GM21360 (cell line): ENCODE measurements around the gene TMEM8B.
"Not testable (repeated sequence)": the region's sequence is repeated elsewhere in the genome, so short reads cannot be mapped to it uniquely, and the experiment has no call there.

Source experiments
- ATAC-seq: cut with Tn5 transposase; IDR thresholded peaks from one replicate; pipeline ENCODE4 v1.9.1; 2021; ENCODE audit warnings: mild to moderate bottlenecking, moderate library complexity; ENCODE audit not compliant: unreplicated experiment

TMEM8B gene

GRCh38 chr9:35905051-35905781 lies 76.2 kb downstream of the TMEM8B start:
- no peak for ATAC-seq

- no peak for ATAC-seq
These were observed 77.1 kb downstream of the TMEM8B start, which contains the start of gene HRCT1 for GRCh38 chr9:35905912-35906679. Gene HRCT1 (plus strand): TSS chr9:35906202. CDS start chr9:35906288, 86 bp downstream.

DNA sequence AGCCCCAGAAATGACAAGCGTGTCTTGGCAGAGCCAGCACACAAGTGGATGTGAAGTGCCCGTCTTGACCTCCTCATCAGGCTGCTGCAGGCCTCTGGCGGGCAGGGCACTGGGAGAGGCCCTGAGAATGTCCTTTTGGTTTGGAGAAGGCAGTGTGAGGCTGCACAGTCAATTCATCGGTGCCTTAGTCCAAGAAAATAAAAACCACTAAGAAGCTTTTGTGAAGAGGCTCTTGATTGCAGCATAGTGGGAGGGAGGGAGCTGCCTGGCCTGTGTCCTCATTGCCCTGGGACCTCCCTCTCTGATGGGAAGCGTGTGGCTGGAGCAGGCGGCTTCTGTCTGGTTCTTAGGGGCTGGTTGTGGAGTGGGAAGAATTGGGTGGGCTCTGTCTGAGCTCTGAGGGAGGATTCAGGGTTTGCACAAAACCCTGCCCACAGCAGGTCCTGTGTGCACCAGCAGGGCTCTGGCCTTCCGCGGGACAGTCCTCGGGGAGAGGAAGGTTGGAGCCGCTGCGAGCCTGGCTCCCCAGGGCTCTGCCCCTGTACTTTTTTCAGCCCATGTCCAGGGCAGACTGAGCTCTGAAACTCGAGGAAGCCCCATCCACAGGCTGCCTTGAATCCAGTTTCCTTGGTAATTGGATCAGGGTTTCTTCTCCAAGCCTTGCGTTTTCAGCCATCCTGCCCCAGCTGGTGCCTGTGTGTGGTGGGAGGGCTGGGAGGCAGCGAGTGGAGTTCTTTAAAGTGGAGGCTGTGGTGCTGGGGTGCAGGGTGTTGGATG lies 78.1 kb downstream of the TMEM8B start:
- ATAC-seq, result no peak

DNA sequence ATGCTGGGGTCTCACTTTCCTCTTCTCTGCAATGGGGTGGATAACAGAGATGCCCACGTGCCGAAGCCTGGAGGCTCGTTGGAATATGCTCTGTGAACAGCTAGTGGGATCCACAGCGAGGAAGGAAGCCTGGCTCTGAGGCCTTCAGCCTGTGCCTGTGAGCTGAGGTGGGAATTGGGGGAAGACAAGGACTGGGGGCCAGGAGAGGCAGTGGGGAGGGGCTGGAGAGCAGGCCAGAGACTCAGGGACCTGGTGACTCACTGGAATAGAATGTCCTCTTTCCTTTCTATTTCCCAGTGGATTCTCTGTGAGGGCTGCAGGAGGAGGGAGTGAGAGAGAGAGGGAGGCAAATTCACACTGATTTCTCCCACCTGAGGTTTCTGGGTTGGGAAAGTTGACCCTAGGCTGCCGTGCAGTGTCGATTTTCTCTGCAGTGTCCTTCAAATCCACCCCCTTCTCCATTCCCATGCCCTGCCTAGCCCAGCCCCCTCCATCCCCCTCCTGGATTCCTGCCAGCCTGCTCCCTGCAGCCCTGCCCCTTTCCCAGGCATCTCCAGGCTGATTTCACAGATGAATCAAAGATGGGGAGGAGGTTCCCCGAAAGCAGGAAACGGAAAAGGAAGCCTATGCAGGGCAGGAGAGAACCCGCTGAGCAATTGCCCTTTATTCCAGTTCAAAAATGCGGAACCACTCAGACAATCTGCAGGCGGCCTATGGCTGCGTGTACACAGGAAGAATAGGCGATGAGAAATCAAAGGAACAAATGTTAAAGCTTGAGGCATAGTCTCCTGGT lies 78.9 kb downstream of the TMEM8B start:
- ATAC-seq, result no peak

GRCh38 chr9:35908504-35909125 lies 79.6 kb downstream of the TMEM8B start:
- ATAC-seq, result no peak

DNA sequence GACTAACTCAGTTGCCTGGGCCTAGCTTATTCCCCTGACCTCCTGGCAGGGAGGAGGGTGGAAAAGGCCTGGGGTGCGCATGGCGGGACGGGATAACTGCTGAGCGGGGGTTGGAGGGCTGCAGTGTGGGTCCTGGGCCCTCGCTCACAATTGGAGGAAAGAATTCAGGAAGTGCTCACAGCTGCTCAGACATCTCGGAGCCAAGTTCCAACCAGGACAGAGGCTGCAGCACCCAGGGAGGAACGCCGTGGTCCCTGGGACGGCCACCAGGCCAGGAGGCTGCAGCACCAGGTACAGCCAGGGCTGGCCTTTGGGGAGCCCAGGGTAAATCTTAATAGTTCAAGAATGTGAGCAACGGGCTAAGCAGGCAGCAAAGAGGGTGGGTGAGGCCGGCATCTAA lies 80.2 kb downstream of the TMEM8B start, which contains the start of gene SPAAR:
Gene SPAAR (plus strand): TSS at position 217 of the 400 bp plus-strand sequence. CDS start 974 bp downstream, outside the sequence.
- no peak for ATAC-seq

DNA sequence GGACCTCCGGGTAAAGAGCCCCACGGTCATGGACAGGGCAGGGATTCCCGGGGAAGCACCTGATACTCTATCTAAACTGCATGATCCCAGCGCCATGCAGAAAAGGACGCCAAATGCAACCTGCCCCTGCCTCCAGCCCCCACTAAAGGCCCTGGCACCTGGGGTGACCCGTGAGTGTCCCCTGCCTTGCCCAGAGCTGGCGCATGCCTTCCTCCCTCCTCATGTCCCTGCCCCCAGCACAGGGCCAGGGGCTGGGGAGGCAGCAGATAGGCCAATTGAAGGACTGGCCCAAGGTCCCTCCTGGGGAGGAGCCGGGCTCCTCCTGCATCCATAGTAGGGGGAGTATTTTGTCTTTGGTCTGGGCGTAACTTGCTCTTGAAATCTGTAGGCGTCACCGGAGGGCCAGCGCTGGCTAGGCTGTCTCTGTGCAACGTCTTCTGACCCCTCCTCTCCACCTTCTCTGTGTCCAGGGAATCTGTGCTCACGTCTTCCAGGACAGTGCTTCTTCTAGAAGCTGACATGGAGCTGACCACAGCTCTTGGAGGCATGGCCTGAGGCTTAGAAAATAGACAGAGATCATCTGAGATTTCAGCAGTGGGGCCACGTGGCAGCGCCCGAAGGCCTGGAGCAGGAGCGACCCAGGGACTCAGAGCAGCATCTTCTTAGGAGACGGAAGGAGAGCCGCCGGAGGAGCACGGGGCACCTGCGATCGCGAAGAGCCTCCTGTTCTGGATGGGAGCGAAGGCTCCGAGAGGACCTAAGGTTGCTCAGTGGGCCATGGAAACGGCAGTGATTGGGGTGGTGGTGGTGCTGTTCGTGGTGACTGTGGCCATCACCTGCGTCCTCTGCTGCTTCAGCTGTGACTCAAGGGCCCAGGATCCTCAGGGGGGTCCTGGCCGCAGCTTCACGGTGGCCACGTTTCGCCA lies 80.9 kb downstream of the TMEM8B start:
- ATAC-seq, result no peak

- no peak for ATAC-seq
These were observed 81.8 kb downstream of the TMEM8B start for GRCh38 chr9:35910613-35911359.

GRCh38 chr9:35911690-35912089 lies 82.7 kb downstream of the TMEM8B start:
- no peak for ATAC-seq

GRCh38 chr9:35912791-35913400 lies 83.9 kb downstream of the TMEM8B start:
- ATAC-seq, result no peak

GRCh38 chr9:35913429-35913828 lies 84.4 kb downstream of the TMEM8B start:
- ATAC-seq, result not testable (repeated sequence)

GRCh38 chr9:35914301-35914807 lies 85.3 kb downstream of the TMEM8B start:
- no peak for ATAC-seq
